HepG2 (cell line): ENCODE results near the gene YEATS4. TPM values are rescaled to one million over a fixed set of nuclear protein-coding genes. Genes with fewer than 3 reads are reported as not detected.

ENCODE experiments used
- FOXO1 ChIP-seq: sonication (generic); formaldehyde crosslinking; IDR thresholded peaks from 2 replicates; pipeline ENCODE4 v1.4.0; 2020; ENCODE audit warnings: missing genetic modification reagents
- FOXP1 ChIP-seq, 2 experiments: fragments of 450-650 bp in 1 of 2; IDR thresholded peaks; 2 replicates each; pipeline ENCODE4 v1.6.1; 2017 to 2018; ENCODE audit warnings: antibody characterized with exemption in 1 of 2
- GATA4 ChIP-seq: sonication (generic); IDR thresholded peaks from 2 replicates; pipeline ENCODE4 v1.6.1; 2016; ENCODE audit warnings: antibody characterized with exemption, low read depth, borderline replicate concordance
- ISL2 ChIP-seq: sonication (generic); formaldehyde crosslinking; IDR thresholded peaks from 2 replicates; pipeline ENCODE4 v1.5.0; 2020; ENCODE audit warnings: missing genetic modification reagents
- KAT8 ChIP-seq: IDR thresholded peaks from 2 replicates; pipeline ENCODE4 v1.6.1; 2016; ENCODE audit warnings: missing genetic modification reagents, missing compliant biosample characterization
- KLF15 ChIP-seq: sonication (generic); formaldehyde crosslinking; IDR thresholded peaks from 2 replicates; pipeline ENCODE4 v1.8.1; 2023; ENCODE audit warnings: borderline replicate concordance, mild to moderate bottlenecking, inconsistent platforms, missing genetic modification reagents, mixed read lengths
- PATZ1 ChIP-seq: sonication (generic); formaldehyde crosslinking; IDR thresholded peaks from 2 replicates; pipeline ENCODE4 v1.4.0; 2020; ENCODE audit warnings: missing genetic modification reagents
- RFX1 ChIP-seq: fragments of 450-650 bp; IDR thresholded peaks from 2 replicates; pipeline ENCODE4 v1.6.1; 2017
- SOX5 ChIP-seq: IDR thresholded peaks from 2 replicates; pipeline ENCODE4 v1.6.1; 2016; ENCODE audit warnings: borderline replicate concordance
- SOX6 ChIP-seq, 2 experiments: fragments of 450-650 bp in 1 of 2; sonication (generic) in 1 of 2; formaldehyde crosslinking in 1 of 2; IDR thresholded peaks; 2 replicates each; pipeline versions ENCODE4 v1.4.0 to v1.6.1; 2017 to 2020; ENCODE audit warnings: antibody characterized with exemption in 1 of 2, mild to moderate bottlenecking in 1 of 2, missing genetic modification reagents in 1 of 2
- TBX2 ChIP-seq: sonication (generic); formaldehyde crosslinking; IDR thresholded peaks from 2 replicates; pipeline ENCODE4 v1.5.0; 2020; ENCODE audit warnings: missing genetic modification reagents, mild to moderate bottlenecking, borderline replicate concordance
- TBX3 ChIP-seq: fragments of 450-650 bp; IDR thresholded peaks from 2 replicates; pipeline ENCODE4 v1.6.1; 2017; ENCODE audit warnings: antibody characterized with exemption, mild to moderate bottlenecking, inconsistent platforms, borderline replicate concordance
- TRIM22 ChIP-seq: fragments of 450-650 bp; IDR thresholded peaks from 2 replicates; pipeline ENCODE4 v1.6.1; 2017
- ZMYM3 ChIP-seq: sonication (generic); formaldehyde crosslinking; IDR thresholded peaks from 2 replicates; pipeline ENCODE4 v1.5.1; 2020; ENCODE audit warnings: mild to moderate bottlenecking, missing genetic modification reagents
- ZNF205 ChIP-seq: IDR thresholded peaks from 2 replicates; pipeline ENCODE4 v1.6.1; 2018; ENCODE audit warnings: missing biosample characterization, missing genetic modification reagents
- ZNF597 ChIP-seq: sonication (generic); formaldehyde crosslinking; IDR thresholded peaks from 2 replicates; pipeline ENCODE4 v1.5.0; 2020; ENCODE audit warnings: missing genetic modification reagents
- polyA plus RNA-seq, 8 experiments: library from polyadenylated mRNA; depleted of rRNA in 3 of 8; stranded (reverse) in 7 of 8; unstranded in 1 of 8; fragments of >200 nt; fragmentation: Illumina TruSeq in 4 of 8; extraction: Trizol in 4 of 8; gene quantifications; 2 replicates each; pipeline versions ENCODE4 v1.2.1 to v1.2.3, GENCODE V29; 2011 to 2016; ENCODE audit warnings: low read depth in 4 of 8, missing spikeins in 1 of 8, mixed read lengths in 1 of 8; ENCODE audit not compliant: insufficient read depth in 1 of 8
- total RNA-seq, 5 experiments: library from RNA; depleted of rRNA; stranded (reverse); fragments of >200 nt; fragmentation: Illumina TruSeq; extraction: Trizol; gene quantifications; 2 replicates each; pipeline ENCODE4 v1.2.3, GENCODE V29; 2016; ENCODE audit warnings: low read depth in 1 of 5
- TF ChIP-seq, protein P1 (sequence below): sonication (generic); formaldehyde crosslinking; conservative IDR thresholded peaks from 2 replicates; pipeline ENCODE4 v1.4.0; 2020; ENCODE audit warnings: mild to moderate bottlenecking, missing genetic modification reagents, moderate library complexity
- TF ChIP-seq, protein P2 (sequence below): sonication (generic); formaldehyde crosslinking; IDR thresholded peaks from 2 replicates; pipeline ENCODE4 v1.4.0; 2020; ENCODE audit warnings: mild to moderate bottlenecking, missing genetic modification reagents

YEATS4 gene
- total and polyA plus RNA-seq, 2 of the 13 experiments (the other 11 are each of a cell fraction or from before 2014, with no cell fraction given) = 16.8 to 45.0 TPM

DNA sequence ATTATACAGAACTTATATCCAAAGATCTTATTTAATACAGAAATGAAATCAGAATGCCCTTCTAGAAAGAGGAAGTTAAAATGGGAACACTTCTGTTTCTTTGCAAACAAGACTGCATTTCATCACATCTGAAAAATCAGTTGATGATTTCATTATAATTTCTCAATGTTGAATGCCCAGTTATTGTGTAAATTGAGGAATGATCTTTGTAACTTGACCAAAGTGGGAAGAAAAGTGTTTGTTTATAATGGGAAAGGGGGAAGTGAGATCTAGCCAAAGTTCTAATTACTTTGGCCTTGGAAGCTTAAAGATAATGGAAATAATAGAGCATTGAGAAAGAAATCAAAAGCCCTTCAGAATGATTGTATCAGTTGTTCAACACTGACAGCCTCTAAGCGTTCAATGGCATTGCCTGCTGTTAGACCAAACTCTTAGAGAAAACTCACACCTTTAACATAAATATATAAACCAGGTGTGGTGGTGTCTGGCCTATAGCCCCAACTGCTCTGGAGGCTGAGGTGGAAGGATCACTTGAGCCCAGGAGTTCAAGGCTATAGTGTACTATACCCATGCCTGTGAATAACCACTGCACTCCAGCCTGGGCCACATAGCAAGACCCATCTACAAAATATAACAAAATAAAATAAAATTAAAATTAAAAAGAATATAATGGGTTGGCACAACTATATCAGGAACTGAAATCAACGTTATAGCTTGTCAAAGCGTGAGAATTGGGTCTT is 21.3 kb upstream of the YEATS4 start (continued):
- TF ChIP-seq, protein P1, sequence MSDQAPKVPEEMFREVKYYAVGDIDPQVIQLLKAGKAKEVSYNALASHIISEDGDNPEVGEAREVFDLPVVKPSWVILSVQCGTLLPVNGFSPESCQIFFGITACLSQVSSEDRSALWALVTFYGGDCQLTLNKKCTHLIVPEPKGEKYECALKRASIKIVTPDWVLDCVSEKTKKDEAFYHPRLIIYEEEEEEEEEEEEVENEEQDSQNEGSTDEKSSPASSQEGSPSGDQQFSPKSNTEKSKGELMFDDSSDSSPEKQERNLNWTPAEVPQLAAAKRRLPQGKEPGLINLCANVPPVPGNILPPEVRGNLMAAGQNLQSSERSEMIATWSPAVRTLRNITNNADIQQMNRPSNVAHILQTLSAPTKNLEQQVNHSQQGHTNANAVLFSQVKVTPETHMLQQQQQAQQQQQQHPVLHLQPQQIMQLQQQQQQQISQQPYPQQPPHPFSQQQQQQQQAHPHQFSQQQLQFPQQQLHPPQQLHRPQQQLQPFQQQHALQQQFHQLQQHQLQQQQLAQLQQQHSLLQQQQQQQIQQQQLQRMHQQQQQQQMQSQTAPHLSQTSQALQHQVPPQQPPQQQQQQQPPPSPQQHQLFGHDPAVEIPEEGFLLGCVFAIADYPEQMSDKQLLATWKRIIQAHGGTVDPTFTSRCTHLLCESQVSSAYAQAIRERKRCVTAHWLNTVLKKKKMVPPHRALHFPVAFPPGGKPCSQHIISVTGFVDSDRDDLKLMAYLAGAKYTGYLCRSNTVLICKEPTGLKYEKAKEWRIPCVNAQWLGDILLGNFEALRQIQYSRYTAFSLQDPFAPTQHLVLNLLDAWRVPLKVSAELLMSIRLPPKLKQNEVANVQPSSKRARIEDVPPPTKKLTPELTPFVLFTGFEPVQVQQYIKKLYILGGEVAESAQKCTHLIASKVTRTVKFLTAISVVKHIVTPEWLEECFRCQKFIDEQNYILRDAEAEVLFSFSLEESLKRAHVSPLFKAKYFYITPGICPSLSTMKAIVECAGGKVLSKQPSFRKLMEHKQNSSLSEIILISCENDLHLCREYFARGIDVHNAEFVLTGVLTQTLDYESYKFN = peak; percentile 73
- TF ChIP-seq RFX1 = no peak
- TF ChIP-seq PATZ1 (CRISPR knock-in tag) = 0 out of 2 replicates have a peak, but pooled peaks have one; percentile 17
- TF ChIP-seq ZNF205 (CRISPR knock-in tag) = 0 out of 2 replicates have a peak, but pooled peaks have one; percentile 27
- TF ChIP-seq SOX5 (CRISPR knock-in tag) = peak; percentile 69; the same call in 1 of the 2 replicates
- TF ChIP-seq FOXP1 (IDR thresholded peaks at IDR 0.05) = no peak
- peak; percentile 48; the same call in 1 of the 2 replicates for TF ChIP-seq FOXP1 (CRISPR knock-in tag; IDR thresholded peaks at IDR 0.05)
- peak; percentile 19; the same call in 1 of the 2 replicates for TF ChIP-seq FOXO1 (CRISPR knock-in tag)
- TF ChIP-seq, protein P2, sequence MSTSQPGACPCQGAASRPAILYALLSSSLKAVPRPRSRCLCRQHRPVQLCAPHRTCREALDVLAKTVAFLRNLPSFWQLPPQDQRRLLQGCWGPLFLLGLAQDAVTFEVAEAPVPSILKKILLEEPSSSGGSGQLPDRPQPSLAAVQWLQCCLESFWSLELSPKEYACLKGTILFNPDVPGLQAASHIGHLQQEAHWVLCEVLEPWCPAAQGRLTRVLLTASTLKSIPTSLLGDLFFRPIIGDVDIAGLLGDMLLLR = no peak
- TF ChIP-seq TBX2 (CRISPR knock-in tag) = peak; percentile 75
- TF ChIP-seq SOX6 (IDR thresholded peaks at IDR 0.05) = no peak
- peak; percentile 77; the same call in 1 of the 2 replicates for TF ChIP-seq SOX6 (CRISPR knock-in tag; IDR thresholded peaks at IDR 0.05)
- peak; percentile 73; the same call in 1 of the 2 replicates for TF ChIP-seq ISL2
- 0 out of 2 replicates have a peak, but pooled peaks have one; percentile 15 for TF ChIP-seq KAT8 (CRISPR knock-in tag)
- peak; percentile 82 for TF ChIP-seq GATA4
- TF ChIP-seq TRIM22 = no peak
- peak; percentile 63; the same call in 1 of the 2 replicates for TF ChIP-seq ZMYM3
- TF ChIP-seq ZNF597 (CRISPR knock-in tag) = no peak
- TF ChIP-seq KLF15 (CRISPR knock-in tag) = no peak
- peak; percentile 65; the same call in 1 of the 2 replicates for TF ChIP-seq TBX3
